Fibroblast of lung (primary cell): ENCODE measurements around the gene KDM7A.

Experiments
- CTCF ChIP-seq, 2 donors: IDR thresholded peaks in 1 of 2; conservative IDR thresholded peaks in 1 of 2; 1 replicate in 1 of 2; 2 replicates in 1 of 2; pipeline ENCODE4 v1.5.1; 2011 to 2012; ENCODE audit warnings: low read length in 2 of 2, control low read depth in 1 of 2, inconsistent platforms in 1 of 2, low read depth in 1 of 2, mild to moderate bottlenecking in 1 of 2
- EZH2 ChIP-seq: IDR thresholded peaks from 2 replicates; pipeline ENCODE4 v1.5.1; 2012; ENCODE audit warnings: low read length, control low read depth, mild to moderate bottlenecking; ENCODE audit errors: missing control alignments

DNA sequence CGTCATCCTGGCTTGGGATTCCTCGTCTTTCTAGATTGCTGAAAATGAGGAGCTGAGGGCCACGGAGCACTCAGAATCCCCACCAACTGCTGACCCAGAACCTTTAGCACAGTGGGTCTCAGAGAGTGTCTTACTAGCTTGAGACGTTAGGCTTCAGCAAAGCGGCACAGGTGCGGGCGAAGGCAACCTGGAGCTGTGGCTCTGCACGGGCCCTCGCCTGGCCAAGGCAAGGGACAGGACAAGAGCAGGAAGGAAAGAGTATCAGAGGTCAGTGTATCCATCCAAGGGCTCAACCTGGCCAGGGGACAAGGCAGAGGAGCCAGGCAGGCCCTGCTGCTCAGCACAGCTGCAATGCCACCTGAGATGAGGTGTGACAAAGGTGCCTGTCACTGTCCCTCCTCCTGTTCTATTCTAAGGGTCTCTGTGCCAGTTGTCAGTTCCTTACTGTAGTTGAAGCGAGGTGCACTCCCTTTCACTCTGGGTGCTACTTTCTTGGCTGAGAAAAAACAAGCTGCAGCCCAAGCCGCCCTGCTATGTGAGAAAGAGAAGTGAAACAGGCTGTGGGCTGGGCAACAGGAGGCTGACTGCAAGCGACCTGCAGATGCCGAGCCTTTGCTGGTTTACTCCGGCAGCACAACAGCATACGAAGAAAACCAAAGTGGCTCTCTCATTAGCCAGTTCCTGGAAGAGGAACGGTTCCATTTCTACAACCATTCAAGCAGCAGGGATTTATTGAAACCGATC is 33.3 kb upstream of the KDM7A start:
- TF ChIP-seq CTCF (conservative IDR thresholded peaks at IDR 0.05 in 1 of 2, IDR thresholded peaks at IDR 0.05 in 1 of 2; ENCODE audit: low read depth in 1 of 2, low read length in 2 of 2) (no peak), EZH2 (no peak)
